Mucosa of descending colon (tissue), 3 donors: ENCODE measurements around the gene ESPL1. TPM values are rescaled to one million over a fixed set of nuclear protein-coding genes. Genes with fewer than 3 reads are reported as not detected.

ENCODE experiments used
- ATAC-seq: fragments of 200-7000 bp; cut with Tn5 transposase; one replicate; pipeline ENCODE4 v1.9.1; 2020; ENCODE audit warnings: mild to moderate bottlenecking, moderate library complexity
- DNase-seq, 3 donors: peaks; one replicate each; pipeline ENCODE4 v3.0.0-alpha.2; 2020
- H3K36me3 ChIP-seq: fragments of 200-600 bp; one replicate; pipeline ENCODE4 v1.8.0; 2021; ENCODE audit warnings: low read depth, mild to moderate bottlenecking
- H3K4me1 ChIP-seq: fragments of 200-600 bp; one replicate; pipeline ENCODE4 v1.8.0; 2021; ENCODE audit warnings: low read depth, mild to moderate bottlenecking
- H3K4me3 ChIP-seq: fragments of 200-600 bp; one replicate; pipeline ENCODE4 v1.8.0; 2021; ENCODE audit warnings: mild to moderate bottlenecking
- H3K9me3 ChIP-seq: fragments of 200-600 bp; one replicate; pipeline ENCODE4 v1.8.0; 2021; ENCODE audit warnings: mild to moderate bottlenecking
- CTCF ChIP-seq: fragments of 200-600 bp; IDR thresholded peaks from one replicate; pipeline ENCODE4 v1.8.0; 2022; ENCODE audit warnings: antibody characterized with exemption, mild to moderate bottlenecking
- intact Hi-C, 2 donors: fragments of 100-400 bp; cut with DNase I in 1 of 2; cut with micrococcal nuclease in 1 of 2; formaldehyde crosslinking; loops; one replicate each; pipeline versions ENCODE4 v1.11.0 to v1.11.1; 2022; cut with DNase I, micrococcal nuclease
- total RNA-seq, 3 donors: library from RNA; stranded (reverse); fragmentation: NEBNext Ultra II Directional in 2 of 3; extraction: Animal tissue kit (Norgen Biotek cat#: 25700) in 2 of 3; gene quantifications; one replicate each; pipeline versions ENCODE4 v1.2.1 to v1.2.4, GENCODE V29; 2021 to 2023
- donor health status: DM: no; HTN: no; CAD: no; lungs with moderate emphysema.
- donor health status: DM: no; HTN: no; CAD: no.
- donor health status: DM: no; HTN: yes; CAD: no.

The ESPL1 gene
- total RNA-seq, 3 donors from 2014 or later: 4.5 to 13.1 (median 5.8) TPM

GRCh38 chr12:53252349-53252916 lies 15.7 kb upstream of the ESPL1 start:
- ATAC-seq (peak; percentile 53), DNase-seq (peak; percentile 65 to 76 (median 72))
- TF ChIP-seq CTCF: no peak
- Histone ChIP-seq H3K36me3 (no peaks in the 10 kb centered on the region), H3K9me3 (no peaks in the 10 kb centered on the region), H3K4me3 (peak overlapping the region; percentile 81), H3K4me1 (peaks cover 13% of the 10 kb centered on the region)
- intact Hi-C loops: loop anchor here in 1 of 2 donors (5.0 kb wide), 1 partner anchor 40 kb away; no protein-coding TSS in a partner anchor

GRCh38 chr12:53253298-53253697 lies 14.8 kb upstream of the ESPL1 start:
- no peaks in the 10 kb centered on the region for H3K36me3 ChIP-seq
- H3K4me1 ChIP-seq: peaks cover 13% of the 10 kb centered on the region
- no peak overlapping the region for H3K4me3 ChIP-seq
- peak in 1 of 3 donors; percentile 33 for DNase-seq
- no peaks in the 10 kb centered on the region for H3K9me3 ChIP-seq
- no peak for ATAC-seq
- TF ChIP-seq CTCF: no peak
- intact Hi-C loops: loop anchor here in 1 of 2 donors (5.0 kb wide), 1 partner anchor 41 kb away; no protein-coding TSS in a partner anchor

GRCh38 chr12:53254816-53255545 lies 13.1 kb upstream of the ESPL1 start:
- Histone ChIP-seq H3K4me3 (no peak overlapping the region), H3K36me3 (no peaks in the 10 kb centered on the region), H3K9me3 (no peaks in the 10 kb centered on the region), H3K4me1 (peaks cover 13% of the 10 kb centered on the region)
- ATAC-seq (no peak), DNase-seq (peak in 1 of 3 donors; percentile 13)
- intact Hi-C loops: loop anchor here in 1 of 2 donors (5.0 kb wide), 1 partner anchor 43 kb away; no protein-coding TSS in a partner anchor
- no peak for TF ChIP-seq CTCF

GRCh38 chr12:53255996-53256395 lies 12.1 kb upstream of the ESPL1 start:
- TF ChIP-seq CTCF: no peak
- Histone ChIP-seq H3K36me3 (no peaks in the 10 kb centered on the region), H3K4me3 (no peak overlapping the region), H3K9me3 (no peaks in the 10 kb centered on the region), H3K4me1 (peaks cover 9% of the 10 kb centered on the region)
- no peak for DNase-seq
- ATAC-seq: no peak
- intact Hi-C loops: no loop called here

GRCh38 chr12:53258541-53259539 lies 9.3 kb upstream of the ESPL1 start:
- H3K4me3 ChIP-seq: no peak overlapping the region
- H3K9me3 ChIP-seq: no peaks in the 10 kb centered on the region
- intact Hi-C loops: no loop called here
- ATAC-seq: no peak
- DNase-seq: peak in 1 of 3 donors; percentile 1
- H3K36me3 ChIP-seq: no peaks in the 10 kb centered on the region
- H3K4me1 ChIP-seq: no peaks in the 10 kb centered on the region
- no peak for TF ChIP-seq CTCF
